Muscle layer of colon (tissue), 2 donors: ENCODE data around the gene PRDM1.

Experiments
- H3K27ac ChIP-seq: one replicate; pipeline ENCODE4 v1.7.0; 2013; ENCODE audit warnings: low read depth, mild to moderate bottlenecking, low read length, moderate library complexity
- H3K27me3 ChIP-seq, 2 donors: one replicate each; pipeline ENCODE4 v1.7.0; 2013; ENCODE audit warnings: low read length in 2 of 2, mild to moderate bottlenecking in 2 of 2; ENCODE audit not compliant: insufficient read depth in 2 of 2, control insufficient read depth in 1 of 2
- H3K36me3 ChIP-seq: one replicate; pipeline ENCODE4 v1.7.0; 2013; ENCODE audit warnings: mild to moderate bottlenecking, low read length; ENCODE audit not compliant: insufficient read depth
- H3K4me1 ChIP-seq: one replicate; pipeline ENCODE4 v1.7.0; 2013; ENCODE audit warnings: mild to moderate bottlenecking, low read length; ENCODE audit not compliant: insufficient read depth
- H3K4me3 ChIP-seq, 2 donors: one replicate each; pipeline ENCODE4 v1.7.0; 2013; ENCODE audit warnings: low read length in 2 of 2, low read depth in 1 of 2, mild to moderate bottlenecking in 1 of 2, moderate library complexity in 1 of 2
- H3K9ac ChIP-seq: one replicate; pipeline ENCODE4 v1.7.0; 2013; ENCODE audit warnings: low read length
- H3K9me3 ChIP-seq: one replicate; pipeline ENCODE4 v1.7.0; 2013; ENCODE audit warnings: mild to moderate bottlenecking, low read length
- donor health status: abdominal sarcoma.
- donor health status: Adenocarcinoma of cecum.

The PRDM1 gene

GRCh38 chr6:106074146-106074545 is 12.0 kb upstream of the PRDM1 start:
- Histone ChIP-seq H3K27me3 (no peaks in the 10 kb centered on the region), H3K9me3 (no peaks in the 10 kb centered on the region), H3K36me3 (no peaks in the 10 kb centered on the region), H3K27ac (no peak overlapping the region), H3K9ac (no peak overlapping the region), H3K4me3 (no peak overlapping the region), H3K4me1 (no peaks in the 10 kb centered on the region)

- H3K4me1 ChIP-seq = no peaks in the 10 kb centered on the region
- no peaks in the 10 kb centered on the region for H3K27me3 ChIP-seq
- no peaks in the 10 kb centered on the region for H3K9me3 ChIP-seq
- no peak overlapping the region for H3K9ac ChIP-seq
- H3K36me3 ChIP-seq = no peaks in the 10 kb centered on the region
- no peak overlapping the region for H3K27ac ChIP-seq
- H3K4me3 ChIP-seq = no peak overlapping the region
Observed at GRCh38 chr6:106076139-106076538, 10.0 kb upstream of the PRDM1 start.

- Histone ChIP-seq H3K9me3 (no peaks in the 10 kb centered on the region), H3K9ac (no peak overlapping the region), H3K27ac (no peak overlapping the region), H3K4me1 (no peaks in the 10 kb centered on the region), H3K27me3 (no peaks in the 10 kb centered on the region), H3K4me3 (no peak overlapping the region), H3K36me3 (no peaks in the 10 kb centered on the region)
Observed at GRCh38 chr6:106077170-106077569, 9.0 kb upstream of the PRDM1 start.

GRCh38 chr6:106077881-106078280 is 8.3 kb upstream of the PRDM1 start:
- Histone ChIP-seq H3K27me3 (no peaks in the 10 kb centered on the region), H3K4me1 (no peaks in the 10 kb centered on the region), H3K36me3 (no peaks in the 10 kb centered on the region), H3K4me3 (no peak overlapping the region), H3K9ac (no peak overlapping the region), H3K9me3 (no peaks in the 10 kb centered on the region), H3K27ac (no peak overlapping the region)

- Histone ChIP-seq H3K36me3 (no peaks in the 10 kb centered on the region), H3K4me1 (no peaks in the 10 kb centered on the region), H3K9ac (no peak overlapping the region), H3K27ac (no peak overlapping the region), H3K4me3 (no peak overlapping the region), H3K27me3 (no peaks in the 10 kb centered on the region), H3K9me3 (no peaks in the 10 kb centered on the region)
Observed at GRCh38 chr6:106079961-106080762, 6.0 kb upstream of the PRDM1 start.

- no peak overlapping the region for H3K9ac ChIP-seq
- H3K4me3 ChIP-seq = no peak overlapping the region
- H3K27ac ChIP-seq = no peak overlapping the region
- no peaks in the 10 kb centered on the region for H3K9me3 ChIP-seq
- H3K4me1 ChIP-seq = peaks cover 3% of the 10 kb centered on the region
- H3K27me3 ChIP-seq = peaks cover 0 to 4% of the 10 kb centered on the region in 2 donors
- H3K36me3 ChIP-seq = no peaks in the 10 kb centered on the region
Observed at GRCh38 chr6:106080763-106081095, 5.4 kb upstream of the PRDM1 start.

GRCh38 chr6:106081715-106082114 is 4.4 kb upstream of the PRDM1 start:
- H3K4me1 ChIP-seq = peaks cover 10% of the 10 kb centered on the region
- H3K9me3 ChIP-seq = no peaks in the 10 kb centered on the region
- H3K9ac ChIP-seq = no peak overlapping the region
- H3K27me3 ChIP-seq = peaks cover 9 to 10% of the 10 kb centered on the region in 2 donors
- H3K36me3 ChIP-seq = no peaks in the 10 kb centered on the region
- no peak overlapping the region for H3K27ac ChIP-seq
- no peak overlapping the region for H3K4me3 ChIP-seq

- peaks cover 20 to 21% of the 10 kb centered on the region in 2 donors for H3K27me3 ChIP-seq
- no peak overlapping the region for H3K9ac ChIP-seq
- H3K9me3 ChIP-seq = no peaks in the 10 kb centered on the region
- H3K36me3 ChIP-seq = no peaks in the 10 kb centered on the region
- peaks cover 15% of the 10 kb centered on the region for H3K4me1 ChIP-seq
- H3K27ac ChIP-seq = no peak overlapping the region
- no peak overlapping the region for H3K4me3 ChIP-seq
Observed at GRCh38 chr6:106082735-106083398, 3.3 kb upstream of the PRDM1 start.

- H3K27me3 ChIP-seq = peaks cover 22 to 27% of the 10 kb centered on the region in 2 donors
- no peaks in the 10 kb centered on the region for H3K9me3 ChIP-seq
- H3K36me3 ChIP-seq = no peaks in the 10 kb centered on the region
- H3K4me3 ChIP-seq = no peak overlapping the region
- peaks cover 15% of the 10 kb centered on the region for H3K4me1 ChIP-seq
- H3K9ac ChIP-seq = no peak overlapping the region
- no peak overlapping the region for H3K27ac ChIP-seq
Observed at GRCh38 chr6:106083618-106084017, 2.5 kb upstream of the PRDM1 start.

- H3K36me3 ChIP-seq = no peaks in the 10 kb centered on the region
- no peak overlapping the region for H3K9ac ChIP-seq
- H3K27ac ChIP-seq = no peak overlapping the region
- H3K27me3 ChIP-seq = peaks cover 22 to 35% of the 10 kb centered on the region in 2 donors
- no peak overlapping the region for H3K4me3 ChIP-seq
- peaks cover 15% of the 10 kb centered on the region for H3K4me1 ChIP-seq
- no peaks in the 10 kb centered on the region for H3K9me3 ChIP-seq
Observed at GRCh38 chr6:106084106-106084988, 1.8 kb upstream of the PRDM1 start.

- Histone ChIP-seq H3K27ac (no peak overlapping the region), H3K4me3 (no peak overlapping the region), H3K9ac (no peak overlapping the region), H3K36me3 (no peaks in the 10 kb centered on the region), H3K9me3 (no peaks in the 10 kb centered on the region), H3K4me1 (peaks cover 15% of the 10 kb centered on the region), H3K27me3 (peaks cover 22 to 36% of the 10 kb centered on the region in 2 donors)
Observed at GRCh38 chr6:106084989-106085691, 996 bp upstream of the PRDM1 start.
